GM21423 (cell line): ENCODE data around the gene UBE3A.

Experiments used
- ATAC-seq: cut with Tn5 transposase; IDR thresholded peaks from one replicate; pipeline ENCODE4 v1.9.1; 2021; ENCODE audit warnings: mild to moderate bottlenecking, moderate library complexity; ENCODE audit not compliant: unreplicated experiment

UBE3A gene

DNA sequence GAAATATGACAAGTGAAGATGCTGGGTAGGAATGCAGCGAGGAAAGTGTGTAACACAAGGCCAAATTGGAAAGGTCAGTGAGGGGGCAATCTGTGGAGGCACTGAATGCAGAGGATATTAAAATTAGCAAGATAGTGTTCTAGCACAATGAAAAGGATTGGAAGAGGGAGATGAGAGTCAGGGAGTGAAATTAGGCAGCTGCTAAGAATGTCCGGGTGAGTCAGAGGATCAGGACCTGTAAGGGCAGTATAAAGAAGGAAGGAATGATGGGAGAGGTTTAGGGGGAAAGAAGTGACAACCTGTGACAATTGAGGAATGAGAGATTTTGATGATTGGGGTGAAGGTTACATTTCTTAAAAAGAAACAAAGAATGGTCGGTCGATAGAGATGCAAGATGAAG, 103.5 kb downstream of the UBE3A start:
- no peak for ATAC-seq

GRCh38 chr15:25333049-25333448, 105.8 kb downstream of the UBE3A start:
- ATAC-seq, result no peak

GRCh38 chr15:25332306-25332705, 106.5 kb downstream of the UBE3A start:
- ATAC-seq, result no peak

DNA sequence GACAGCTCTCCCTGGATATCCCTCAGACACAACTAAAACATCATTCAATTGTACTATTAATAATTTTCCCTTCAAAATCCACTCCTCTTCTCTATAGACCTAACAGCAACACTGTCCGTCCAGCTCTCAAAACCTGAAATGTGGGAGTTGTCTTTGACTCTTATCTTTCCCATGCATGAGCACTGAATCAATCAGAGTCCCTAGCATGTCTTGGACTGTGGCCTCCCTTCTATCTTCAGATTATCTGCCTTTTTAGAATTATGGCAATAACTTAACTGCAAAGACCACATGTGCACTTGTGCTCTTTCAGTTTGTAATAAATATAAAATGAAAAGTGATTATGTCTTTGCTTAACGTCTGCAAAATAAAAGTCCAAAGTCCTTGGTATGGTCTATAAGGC, 107.0 kb downstream of the UBE3A start:
- ATAC-seq, result no peak

GRCh38 chr15:25331404-25331803, 107.4 kb downstream of the UBE3A start:
- no peak for ATAC-seq

- no peak for ATAC-seq
These were observed 109.1 kb downstream of the UBE3A start for GRCh38 chr15:25329696-25330095.

DNA sequence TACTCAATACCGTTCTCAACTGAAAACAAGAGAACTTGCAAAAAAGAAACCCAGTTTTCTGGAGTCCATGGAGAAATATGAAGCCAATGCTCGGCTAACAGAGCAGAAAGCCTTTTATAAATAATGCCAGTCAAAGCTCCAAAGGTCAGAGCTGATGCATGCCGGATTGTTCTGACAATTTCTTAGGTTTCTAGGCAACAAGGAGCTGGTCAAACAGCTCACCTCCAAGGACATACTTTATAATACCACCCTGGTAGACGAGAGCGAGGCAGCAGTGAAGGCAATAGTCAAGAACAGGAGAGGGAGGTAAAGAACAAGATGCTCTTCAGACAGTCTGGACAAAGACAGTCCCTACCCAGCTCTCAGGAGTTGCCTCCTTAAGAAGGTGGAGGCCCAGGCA, 111.1 kb downstream of the UBE3A start:
- ATAC-seq, result no peak

DNA sequence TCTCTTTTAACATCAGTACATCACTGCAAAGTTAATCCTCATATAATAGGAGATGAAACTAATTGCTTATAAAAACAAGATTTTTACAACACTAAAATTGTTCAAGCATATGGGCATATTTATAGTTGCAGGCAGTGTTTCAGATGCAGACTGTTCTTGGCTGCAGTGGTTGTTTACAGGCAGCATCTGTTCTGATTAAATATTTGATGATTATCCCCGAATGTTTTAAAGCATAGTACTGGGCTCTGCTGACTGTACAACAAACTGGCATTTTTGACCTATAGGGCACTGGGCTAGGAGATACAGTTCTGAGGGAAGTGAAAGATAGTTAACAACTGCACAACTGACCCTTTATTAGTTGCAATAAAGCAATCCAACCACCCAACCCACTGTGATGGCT, 113.6 kb downstream of the UBE3A start:
- no peak for ATAC-seq

GRCh38 chr15:25323420-25323819, 115.4 kb downstream of the UBE3A start:
- no peak for ATAC-seq

- no peak for ATAC-seq
These were observed 151.0 kb downstream of the UBE3A start for GRCh38 chr15:25287823-25288222.
